Right kidney (tissue), 1 donor: ENCODE results near the gene USP2.

Source experiments
- DNase-seq: peaks from one replicate; pipeline ENCODE4 v3.0.0-alpha.2; 2016

USP2 gene

DNA sequence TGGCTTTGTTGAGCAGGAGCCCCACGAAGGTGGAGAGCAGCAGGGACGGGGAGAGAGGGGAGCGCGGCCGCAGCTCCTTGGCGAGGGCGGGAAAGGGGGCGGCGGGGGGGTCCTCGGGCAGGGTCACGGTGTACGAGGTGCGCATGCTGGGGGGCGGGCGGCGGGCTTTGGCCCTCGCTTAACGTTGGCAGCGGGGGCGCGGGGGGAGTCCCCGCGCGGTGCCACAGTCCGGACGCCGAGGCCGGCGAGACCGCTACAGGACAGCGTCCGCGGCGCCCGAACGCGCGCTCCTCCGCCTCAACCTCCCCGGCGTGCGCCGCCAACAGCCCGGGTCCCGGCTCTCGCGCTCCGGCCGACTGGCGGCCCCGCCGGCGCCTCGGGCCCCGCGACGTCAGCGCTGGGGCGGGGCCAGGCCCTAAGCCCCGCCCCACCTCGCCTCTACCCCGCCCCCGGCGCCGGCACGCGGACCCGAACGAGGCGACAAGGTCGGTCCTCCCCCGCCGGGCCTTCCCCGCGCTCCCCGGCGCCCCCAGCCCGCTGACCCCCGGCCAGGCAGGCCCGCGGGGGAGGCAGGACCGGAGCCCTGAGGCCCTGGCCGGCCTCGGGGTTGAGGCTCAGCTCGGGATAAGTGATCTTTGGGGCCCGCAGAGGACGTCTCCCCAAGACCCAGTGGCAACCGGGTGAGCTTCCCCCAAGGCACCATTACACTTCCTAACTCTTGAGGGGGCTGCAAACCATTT, 17.5 kb downstream of the USP2 start:
- peak; percentile 45 for DNase-seq

DNA sequence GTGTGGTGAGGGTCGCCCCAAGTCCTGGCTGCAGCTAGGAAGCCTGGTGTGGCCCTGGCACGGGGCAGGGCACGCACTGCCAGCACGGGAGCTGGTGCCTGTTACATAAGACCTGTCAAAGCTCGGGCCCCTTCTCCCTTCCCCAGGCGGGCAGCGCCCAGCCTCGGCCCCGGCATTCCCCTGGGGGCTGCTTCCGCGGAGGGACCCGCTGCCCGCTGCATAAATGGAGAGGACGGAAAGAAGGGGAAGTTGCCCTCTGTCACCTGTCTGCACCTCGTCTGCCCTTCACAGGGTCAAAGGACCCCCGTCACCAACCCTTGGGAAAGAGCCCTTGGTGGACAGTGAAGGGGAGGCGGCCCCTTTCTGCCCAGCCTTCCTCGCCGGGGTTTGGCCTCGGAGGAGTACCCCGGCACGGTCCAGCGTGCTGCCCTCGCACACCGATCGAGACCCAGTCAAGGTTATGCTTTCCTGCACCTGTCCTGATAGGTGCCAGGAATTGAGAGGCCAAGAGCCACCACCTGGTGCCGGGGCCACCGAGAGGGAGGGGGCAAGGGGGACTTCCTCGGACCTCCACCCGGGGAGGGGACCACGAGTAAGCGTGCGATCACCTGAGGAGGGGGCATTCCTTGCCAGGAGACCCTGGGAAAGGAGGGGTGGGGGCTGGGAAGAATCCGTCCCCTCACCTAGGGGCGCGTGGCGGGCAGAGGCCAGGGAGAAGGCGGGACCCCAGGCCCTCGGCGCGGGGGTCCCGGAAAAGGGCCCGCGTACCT, 18.2 kb downstream of the USP2 start:
- peak; percentile 57 for DNase-seq

DNA sequence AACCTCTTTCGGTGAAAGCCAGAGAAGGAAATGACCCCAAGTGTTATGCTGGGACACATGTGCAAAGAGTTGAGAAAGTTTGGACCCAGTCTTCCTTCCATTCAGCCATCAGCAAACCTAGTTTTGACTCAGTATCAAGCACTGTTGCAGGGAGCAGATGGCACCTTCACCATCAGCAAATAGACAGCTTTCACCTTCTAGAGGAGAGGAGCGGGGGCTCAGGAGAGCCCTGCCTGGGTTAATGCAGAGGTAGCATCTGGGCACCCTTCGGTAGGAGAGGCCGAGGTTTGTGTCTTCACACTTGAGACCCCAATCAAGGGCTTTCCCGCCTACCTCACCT, 18.8 kb downstream of the USP2 start:
- DNase-seq, result no peak

DNA sequence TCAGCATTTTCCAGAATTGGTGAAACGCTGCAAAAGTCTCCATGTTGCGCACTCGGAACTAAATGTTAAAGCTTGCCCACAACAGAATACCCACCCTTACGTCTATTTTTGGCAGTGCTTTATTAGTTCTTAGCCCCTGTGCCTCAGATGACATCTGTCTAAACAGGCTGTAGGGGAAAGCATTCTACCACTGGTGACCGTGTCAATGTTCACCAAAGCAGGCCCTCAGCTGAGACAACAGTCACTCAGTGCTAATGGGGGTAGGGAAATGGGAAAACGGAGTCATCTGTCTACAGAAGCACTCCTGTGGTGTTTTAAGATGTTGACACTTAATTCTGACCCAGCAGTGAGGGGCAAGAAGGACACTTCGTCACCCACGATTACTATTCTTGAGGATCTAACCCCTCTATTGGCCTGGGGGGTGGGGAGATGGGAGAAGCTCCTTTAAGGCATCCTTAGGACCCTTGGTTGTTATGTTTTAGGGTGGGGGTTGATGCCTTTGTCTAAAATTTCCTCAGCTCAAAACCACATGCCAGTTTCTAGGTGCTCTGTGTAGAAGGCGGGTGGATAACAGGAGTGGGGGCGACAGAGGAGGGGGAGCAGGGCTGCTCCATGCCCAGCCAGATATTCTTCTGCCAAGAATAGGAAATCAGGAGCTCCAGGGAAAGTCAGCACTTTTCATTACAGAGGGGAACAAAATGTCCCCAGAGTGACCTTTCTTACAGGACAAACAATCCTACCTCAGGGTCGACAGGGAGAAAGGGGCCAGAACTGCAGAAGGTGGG, 19.4 kb downstream of the USP2 start:
- no peak for DNase-seq

DNA sequence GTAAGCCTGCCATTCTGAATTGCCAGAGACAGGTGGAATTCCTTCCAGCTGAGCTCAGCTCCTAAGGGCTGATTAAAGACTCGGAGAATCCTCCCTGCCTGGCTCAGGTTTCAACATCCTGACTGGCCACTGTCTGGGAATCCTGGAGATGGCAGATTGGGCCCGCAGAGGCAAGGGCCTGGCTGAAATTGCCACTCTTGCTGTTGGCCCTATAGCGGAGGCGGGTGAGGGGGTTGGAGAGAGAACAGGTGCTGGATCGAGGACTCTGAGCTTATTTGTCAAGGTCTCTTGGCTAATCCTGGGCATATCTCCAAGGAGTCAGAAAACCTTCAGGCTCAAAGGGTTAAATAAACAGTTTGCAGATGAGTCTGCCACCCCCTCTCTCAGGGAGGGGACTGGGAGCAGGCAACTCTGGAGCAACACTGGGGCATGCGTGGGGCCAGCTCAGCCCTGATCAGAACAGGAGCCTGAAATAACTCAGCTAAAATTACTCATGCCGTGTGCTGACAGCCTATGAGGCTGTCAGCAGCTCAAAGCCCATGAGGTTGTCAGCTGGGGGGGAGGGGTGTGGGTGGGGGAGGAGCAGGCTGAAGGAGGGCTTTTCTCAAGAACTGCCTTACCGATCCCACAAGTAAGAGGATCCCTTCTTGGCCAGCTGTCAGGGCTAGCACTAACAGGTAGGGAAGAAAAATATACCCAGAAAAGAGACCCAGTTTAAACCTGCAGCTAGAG, 20.3 kb downstream of the USP2 start:
- DNase-seq, result peak; percentile 66

DNA sequence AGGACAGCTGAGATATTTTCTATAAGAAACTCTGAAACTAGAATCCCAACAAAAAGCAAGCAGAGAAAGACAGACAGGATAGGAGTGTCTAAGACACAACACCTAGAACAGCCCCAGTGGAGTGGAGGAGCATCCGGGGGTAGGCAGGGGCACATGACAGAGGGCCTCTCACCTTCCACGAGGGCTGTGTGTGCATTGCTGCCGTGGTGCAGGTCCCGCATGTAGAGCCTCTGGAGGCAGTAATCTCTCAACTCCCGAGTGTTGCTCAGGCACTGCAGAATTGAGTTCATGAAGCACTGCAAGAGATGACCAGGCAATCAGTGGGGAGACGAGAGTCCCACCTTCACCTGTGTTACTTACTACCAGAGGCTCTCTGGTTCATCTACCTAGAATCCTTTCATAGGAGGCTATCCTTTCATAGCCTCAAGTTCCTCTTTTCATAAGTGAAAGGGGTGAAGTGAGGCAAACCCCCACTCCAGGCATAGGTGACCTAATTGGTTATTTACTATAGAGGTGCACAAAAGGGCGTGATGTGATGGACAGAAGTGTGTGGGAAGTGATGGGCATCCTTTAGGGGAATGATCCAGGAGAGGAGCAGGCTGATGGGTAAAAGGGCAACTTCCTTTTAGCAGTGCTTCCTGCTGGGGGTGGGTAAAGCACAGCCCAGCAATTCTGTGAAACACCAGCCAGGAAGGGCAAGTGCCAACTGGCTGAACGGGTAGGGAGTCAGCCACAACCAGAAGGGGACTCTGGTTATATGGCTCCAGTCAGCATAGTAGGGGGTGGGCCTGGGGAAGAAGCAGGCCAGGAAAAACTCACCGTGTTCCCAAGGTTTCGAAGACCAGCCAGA, 21.9 kb downstream of the USP2 start:
- no peak for DNase-seq

DNA sequence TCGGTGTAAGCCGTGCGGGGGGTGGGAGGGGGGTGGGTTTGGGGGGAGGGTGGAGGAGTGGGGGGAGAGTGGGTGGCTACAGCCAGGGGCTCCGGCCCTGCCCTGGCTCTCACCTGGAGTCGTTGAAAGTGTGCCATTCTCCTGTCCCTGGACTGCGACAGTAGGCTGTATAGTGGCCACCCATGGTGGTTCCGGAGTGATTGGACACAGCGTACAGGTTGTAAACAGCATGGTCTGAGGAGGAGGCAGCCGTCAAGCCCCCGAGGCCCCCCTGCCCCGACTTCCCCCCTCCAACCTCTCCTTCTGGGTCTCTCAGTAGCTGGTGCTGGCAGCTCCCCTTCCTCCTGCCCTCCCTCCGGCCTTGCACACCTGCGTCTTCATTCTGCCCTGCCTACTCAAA, 24.4 kb downstream of the USP2 start:
- no peak for DNase-seq

DNA sequence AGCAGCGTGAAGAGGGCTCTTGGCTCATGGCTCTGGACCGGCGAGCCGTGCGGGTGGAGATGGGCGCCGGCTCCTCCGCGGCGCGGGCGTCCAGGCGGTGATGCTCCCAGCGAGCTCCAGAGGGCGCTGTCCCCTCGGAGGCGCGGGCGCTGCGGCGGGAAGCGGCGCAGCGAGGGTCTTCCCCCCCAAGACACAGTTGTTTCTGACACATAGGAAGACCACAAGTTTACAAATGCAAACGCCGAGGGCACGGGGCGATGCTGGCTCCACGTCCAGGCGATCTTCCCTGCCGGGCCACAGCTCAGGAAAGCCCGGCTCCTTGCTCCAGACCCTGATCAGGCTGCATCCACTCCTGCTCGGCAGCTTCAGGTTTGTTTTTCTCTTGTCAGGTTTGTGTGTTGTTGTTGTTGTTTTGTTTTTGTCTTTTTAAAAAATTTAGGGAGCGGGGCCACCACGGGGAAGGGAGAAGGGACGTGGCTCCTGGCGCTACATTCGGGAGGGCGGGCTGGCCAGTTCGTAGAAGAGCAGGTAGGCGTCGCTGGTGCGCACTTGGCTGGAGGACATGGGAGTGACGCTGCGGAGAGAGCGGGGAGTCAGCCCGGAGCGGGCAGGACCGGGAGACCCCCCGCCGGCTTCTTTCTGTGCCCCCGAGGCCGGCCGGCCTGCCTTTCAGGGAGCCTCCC, 25.0 kb downstream of the USP2 start:
- peak; percentile 92 for DNase-seq

DNA sequence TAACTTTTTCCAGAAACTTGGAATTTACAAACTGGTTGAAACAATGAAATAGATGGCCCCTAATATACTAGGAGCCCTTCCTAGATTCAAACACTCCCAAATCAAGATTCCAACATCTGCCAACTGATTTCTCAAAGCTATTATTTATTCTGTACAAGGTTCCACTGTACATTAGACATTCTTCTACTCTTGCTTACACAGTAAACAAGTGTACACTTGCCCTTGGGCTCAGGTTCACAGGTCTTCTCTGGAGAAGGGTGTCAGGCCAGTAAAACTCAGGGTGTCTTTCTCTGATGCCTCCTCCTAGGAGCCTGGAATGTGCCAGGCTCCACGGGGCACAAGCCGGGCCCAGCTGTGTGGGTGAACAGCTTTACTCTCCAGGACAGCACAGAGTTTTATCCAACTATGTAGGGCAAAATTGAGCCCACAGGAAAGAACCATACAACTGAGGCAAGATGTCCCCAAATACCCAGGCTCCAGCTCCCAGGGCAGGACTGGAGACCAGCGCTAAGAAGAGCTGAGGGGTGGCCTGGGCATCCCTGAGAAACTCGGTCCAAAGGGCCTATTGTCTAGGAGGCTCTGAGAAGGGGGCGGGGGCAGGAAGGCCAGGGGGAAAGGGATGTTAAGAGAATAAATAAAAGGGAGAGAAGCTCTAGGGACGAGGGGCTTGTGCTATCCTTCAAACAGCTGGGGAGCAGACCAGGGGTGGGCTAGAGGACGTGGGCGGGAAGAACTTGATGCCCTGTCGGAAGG, 26.2 kb downstream of the USP2 start:
- no peak for DNase-seq

DNA sequence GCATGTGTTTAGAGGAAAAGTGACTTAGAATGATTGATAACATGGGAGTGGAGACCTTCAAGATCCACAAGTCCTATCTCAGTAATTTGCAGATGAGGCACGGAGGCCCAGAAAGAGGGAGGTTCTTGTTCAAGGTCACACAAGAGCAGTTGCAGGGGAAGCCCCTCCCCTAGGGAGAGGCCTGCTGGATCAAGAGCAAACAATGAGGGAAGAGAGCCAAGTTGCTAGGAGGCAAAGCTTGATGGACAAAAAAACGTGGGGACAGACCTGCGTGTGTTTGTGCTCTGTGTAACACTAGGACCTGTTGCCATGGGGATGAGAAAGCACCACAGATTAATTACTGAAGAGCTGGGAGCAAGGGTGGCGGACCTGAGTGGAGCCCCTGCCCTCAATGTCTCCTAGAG, 28.6 kb downstream of the USP2 start:
- DNase-seq, result peak; percentile 35

DNA sequence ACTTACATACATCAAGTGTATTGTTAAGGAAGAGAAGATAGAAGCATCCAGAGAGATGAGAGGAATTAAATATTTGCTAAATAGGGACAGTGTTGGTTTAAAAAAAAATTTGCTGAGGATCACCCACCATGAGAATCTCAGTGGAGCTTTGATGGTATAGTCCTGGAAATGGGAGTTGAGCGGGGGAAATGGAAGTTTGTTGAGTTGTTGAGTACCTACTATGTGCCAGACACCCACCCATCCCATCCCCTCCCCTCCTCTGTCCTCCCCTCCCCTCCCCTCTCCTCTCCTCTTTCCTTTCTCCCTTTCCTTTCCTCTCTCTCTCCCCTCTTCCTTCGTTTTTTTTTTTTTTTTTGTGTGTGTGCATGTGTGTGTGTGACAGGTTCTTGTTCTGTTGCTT, 30.3 kb downstream of the USP2 start:
- DNase-seq, result no peak

DNA sequence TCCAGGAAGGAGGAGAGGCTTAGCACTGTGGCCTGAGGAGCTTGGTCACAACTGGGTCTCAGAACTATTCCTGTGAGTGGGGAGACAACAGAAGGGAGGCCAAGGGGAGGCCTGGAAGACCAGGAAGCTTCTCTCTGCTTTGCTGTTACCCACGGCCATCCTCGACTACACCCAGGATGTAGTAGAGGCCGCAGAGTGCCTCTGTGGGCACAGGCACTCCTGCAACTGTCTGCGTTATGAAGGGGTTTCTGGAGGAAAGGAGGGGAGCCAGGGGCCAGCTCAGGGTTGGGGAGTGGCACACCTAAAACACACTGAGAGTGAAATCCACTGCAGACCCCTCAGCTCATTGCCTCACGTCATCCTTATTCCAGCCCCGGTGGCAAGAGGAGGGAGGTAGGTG, 31.2 kb downstream of the USP2 start:
- DNase-seq, result no peak

DNA sequence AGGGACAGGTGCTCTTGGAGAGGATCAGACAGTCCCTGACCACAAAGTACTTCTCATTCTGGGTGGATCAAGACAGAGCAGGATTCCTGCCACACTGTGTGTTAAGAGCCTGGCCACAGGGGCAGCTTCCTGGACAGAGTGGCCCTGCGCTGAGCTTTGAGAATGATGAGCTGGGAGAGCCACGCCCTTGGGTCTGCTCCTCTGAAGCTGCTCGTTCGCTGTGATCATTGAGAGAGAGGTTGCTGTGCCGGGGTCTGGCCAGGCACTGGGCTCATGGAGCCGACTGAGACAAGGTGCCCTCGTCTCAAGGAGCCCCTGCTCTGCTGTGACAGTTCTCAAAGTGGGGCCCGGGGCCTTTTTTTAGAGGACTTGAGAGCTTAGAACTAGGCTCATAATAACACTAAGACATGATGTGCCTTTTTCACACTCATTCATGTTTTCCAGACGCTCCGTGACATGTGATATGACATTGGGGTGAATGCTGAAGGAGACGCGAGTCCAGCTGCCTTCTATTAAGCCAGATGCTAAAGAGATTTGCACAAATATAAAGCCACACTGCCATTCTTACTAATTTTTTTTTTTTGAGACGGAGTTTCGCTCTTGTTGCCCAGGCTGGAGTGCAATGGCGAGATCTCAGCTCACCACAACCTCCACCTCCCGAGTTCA, 33.4 kb downstream of the USP2 start:
- DNase-seq, result no peak

DNA sequence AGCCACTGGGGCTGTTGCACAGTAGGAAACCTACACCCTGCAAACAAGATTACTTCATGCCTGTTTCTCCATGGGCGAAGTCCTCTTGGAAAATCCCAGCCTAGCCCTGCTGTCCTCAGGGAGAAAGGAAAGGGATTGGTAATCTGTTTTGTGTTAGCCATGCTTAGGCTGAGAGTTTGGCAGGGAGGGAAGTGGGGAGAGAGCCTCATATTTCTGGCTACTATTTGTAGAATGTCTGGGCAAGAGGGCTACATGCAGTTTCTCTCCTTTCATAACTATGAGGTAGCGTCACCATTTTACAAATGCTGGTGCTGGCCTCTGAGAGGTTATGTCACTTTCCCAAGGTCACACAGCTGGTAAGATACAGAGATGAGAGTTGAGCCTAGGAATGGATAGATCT, 34.2 kb downstream of the USP2 start:
- no peak for DNase-seq

DNA sequence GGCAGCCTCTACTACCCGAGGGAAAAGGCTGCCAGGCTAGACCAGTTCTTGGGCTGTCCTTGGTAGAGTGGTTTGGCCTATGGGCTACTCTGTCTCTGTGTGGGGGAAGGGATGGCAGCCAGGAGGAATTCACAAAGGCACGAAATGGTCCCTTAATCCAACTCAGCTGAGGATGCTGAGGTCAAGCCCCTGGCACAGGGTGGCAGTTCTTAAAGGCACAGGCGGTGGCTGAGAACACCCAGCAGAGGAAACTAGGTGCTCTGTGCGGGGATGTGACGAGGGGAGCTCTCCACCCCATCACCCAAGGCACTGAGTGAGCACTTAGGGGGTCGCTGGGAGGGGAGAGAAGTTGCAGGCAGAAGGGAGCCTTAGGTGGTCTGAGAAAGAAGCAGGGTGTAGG, 34.9 kb downstream of the USP2 start, which contains the start of gene MFRP:
MFRP (minus strand) TSS at position 101 of the 400 bp plus-strand sequence. CDS start 192 bp downstream, outside the sequence.
- DNase-seq, result no peak

DNA sequence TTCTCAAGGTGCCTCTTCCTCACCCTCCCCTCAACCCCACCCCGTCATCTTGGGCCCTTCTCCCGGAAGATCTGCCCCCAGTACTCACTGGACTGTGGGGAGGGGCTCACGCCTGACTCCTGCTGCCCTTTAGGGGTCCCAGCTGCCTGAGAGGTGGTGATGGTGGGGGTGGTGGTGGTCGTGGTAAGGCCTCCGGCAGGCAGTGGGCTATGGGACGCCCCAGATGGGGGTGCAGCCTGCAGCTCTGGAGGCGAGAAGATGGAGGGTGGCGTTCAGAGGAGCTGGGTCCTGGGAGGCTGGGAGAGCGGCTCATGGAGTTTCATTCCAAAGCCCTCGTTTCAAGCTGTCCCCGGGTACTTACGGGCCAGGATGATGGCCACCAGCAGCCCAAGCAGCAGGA, 35.8 kb downstream of the USP2 start:
- no peak for DNase-seq

DNA sequence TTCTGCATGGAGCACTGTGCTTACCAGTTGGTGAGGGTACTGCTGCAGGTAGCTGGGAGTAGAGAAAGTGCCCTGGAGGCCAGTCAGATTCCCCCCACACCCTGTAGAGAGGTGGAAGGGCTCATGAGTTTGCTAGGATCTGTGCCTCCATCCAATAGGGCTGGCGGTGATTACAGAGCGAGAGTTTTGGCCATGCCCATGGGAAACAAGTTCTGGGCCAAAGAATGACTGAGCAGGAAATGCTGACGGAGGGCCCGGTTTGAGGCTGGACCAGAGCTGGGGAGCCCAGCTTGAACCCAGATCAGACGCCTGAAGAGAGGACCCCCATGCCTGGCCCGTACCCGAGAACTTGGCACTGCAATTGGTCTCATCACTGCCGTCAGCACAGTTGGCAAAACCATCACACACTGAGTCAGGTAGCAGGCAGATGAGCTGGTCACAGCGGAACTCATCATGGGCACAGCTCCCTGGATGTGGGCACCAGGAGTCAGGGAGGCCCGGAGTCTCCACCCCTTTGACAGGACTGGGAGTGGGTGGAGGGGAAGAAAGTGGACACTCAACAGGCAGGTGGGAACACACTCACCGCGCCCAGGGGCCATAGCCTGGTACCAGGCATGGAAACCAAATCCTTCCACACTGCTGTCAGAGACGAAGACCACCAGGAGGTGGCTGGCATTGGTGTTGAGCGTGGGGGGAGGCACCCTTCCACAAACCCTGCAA, 37.0 kb downstream of the USP2 start:
- no peak for DNase-seq

DNA sequence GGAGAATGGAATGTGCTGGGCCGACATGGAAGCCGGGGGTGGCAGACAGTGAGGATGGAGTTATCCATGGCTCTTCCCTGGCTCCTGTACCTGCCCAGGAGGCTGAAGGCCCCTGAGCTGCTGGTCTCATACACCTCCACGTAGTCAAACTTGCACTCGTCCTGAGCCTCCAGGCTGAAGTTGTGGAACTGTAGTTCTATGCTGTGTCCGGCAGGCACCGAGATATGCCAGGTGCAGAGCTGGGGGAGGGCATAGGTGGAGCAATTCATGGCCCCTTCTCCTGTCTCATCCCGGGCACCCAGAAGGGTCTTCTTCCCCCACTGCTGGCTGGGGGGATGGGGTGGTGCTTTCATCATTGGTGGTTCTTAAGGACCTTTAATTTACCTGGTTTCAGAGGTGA, 37.8 kb downstream of the USP2 start:
- no peak for DNase-seq
